Measurements from ENCODE around the gene ELP4.

DNA sequence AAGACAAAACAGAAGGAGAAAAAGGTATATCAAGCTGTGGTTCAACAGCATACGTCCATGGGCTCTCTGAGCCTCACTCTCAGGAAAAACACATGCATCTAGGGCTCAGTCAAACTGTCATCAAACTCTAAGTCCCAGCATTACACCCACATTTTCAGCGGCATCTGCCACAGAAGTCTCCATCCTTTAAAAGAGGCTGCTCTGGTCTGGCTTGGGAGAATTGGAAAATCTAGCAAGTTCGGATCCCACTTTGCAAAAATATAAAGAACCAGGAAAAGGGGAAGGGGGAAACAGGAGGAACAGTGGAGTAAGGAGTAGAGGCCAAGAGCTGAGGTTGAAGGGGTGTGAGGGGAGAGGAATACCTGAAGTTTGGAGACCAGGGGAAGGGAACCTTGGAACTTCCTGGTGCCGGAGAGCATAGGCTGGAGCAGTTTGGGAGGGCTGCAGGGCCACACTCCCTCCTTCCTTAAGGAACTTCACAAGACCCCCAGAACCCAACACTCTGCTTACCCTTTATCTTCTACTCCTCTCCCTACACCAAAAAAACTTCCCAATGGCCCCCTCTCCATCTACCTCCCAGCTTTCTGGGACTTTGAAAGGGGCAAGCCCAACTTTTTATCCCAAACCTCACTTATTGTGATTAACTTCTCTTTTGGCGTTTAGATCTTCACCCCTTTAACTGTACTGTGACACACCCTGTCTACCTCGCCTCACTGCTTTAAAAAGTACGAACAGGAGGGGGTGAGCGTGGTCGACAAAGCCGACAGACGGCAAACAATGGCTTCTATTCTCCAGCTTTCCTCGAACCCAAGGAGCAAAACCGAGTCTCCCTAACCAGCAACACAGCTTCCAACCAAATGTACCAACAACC, 297.6 kb downstream of the ELP4 start:
- TF ChIP-seq, protein P1, sequence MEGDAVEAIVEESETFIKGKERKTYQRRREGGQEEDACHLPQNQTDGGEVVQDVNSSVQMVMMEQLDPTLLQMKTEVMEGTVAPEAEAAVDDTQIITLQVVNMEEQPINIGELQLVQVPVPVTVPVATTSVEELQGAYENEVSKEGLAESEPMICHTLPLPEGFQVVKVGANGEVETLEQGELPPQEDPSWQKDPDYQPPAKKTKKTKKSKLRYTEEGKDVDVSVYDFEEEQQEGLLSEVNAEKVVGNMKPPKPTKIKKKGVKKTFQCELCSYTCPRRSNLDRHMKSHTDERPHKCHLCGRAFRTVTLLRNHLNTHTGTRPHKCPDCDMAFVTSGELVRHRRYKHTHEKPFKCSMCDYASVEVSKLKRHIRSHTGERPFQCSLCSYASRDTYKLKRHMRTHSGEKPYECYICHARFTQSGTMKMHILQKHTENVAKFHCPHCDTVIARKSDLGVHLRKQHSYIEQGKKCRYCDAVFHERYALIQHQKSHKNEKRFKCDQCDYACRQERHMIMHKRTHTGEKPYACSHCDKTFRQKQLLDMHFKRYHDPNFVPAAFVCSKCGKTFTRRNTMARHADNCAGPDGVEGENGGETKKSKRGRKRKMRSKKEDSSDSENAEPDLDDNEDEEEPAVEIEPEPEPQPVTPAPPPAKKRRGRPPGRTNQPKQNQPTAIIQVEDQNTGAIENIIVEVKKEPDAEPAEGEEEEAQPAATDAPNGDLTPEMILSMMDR (IDR thresholded peaks at IDR 0.05), result no peak
- TF ChIP-seq EZH2 (IDR thresholded peaks at IDR 0.05; ENCODE audit: borderline replicate concordance, insufficient read depth, low read depth, low read length, poor library complexity, severe bottlenecking), result no peak

All from B cell (primary cell).